ENCODE results near the gene TAC3. TPM values are rescaled to one million over a fixed set of nuclear protein-coding genes. Genes with fewer than 3 reads are reported as not detected.

Gene TAC3
- total and polyA plus RNA-seq, 2 donors (not counting 3 experiments of a cell fraction or from before 2014, with no cell fraction given) = not detected

DNA sequence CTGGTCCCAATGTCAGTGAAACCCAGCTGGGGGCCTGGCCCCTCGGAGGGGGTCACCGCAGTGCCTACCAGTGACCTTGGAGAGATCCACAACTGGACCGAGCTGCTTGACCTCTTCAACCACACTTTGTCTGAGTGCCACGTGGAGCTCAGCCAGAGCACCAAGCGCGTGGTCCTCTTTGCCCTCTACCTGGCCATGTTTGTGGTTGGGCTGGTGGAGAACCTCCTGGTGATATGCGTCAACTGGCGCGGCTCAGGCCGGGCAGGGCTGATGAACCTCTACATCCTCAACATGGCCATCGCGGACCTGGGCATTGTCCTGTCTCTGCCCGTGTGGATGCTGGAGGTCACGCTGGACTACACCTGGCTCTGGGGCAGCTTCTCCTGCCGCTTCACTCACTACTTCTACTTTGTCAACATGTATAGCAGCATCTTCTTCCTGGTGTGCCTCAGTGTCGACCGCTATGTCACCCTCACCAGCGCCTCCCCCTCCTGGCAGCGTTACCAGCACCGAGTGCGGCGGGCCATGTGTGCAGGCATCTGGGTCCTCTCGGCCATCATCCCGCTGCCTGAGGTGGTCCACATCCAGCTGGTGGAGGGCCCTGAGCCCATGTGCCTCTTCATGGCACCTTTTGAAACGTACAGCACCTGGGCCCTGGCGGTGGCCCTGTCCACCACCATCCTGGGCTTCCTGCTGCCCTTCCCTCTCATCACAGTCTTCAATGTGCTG is 21.0 kb downstream of the TAC3 start:
- TF ChIP-seq MAX (IDR thresholded peaks at IDR 0.05; ENCODE audit: insufficient read depth, insufficient read length) = no peak
- no peak for TF ChIP-seq JUN (IDR thresholded peaks at IDR 0.05; ENCODE audit: borderline replicate concordance, insufficient read depth, insufficient read length, low read depth)
- no peak for TF ChIP-seq POLR2A (IDR thresholded peaks at IDR 0.05; ENCODE audit: low read depth, low read length)
- no peak for TF ChIP-seq POLR2AphosphoS5 (IDR thresholded peaks at IDR 0.05; ENCODE audit: insufficient read depth, low read depth, low read length)
- TF ChIP-seq FOS (IDR thresholded peaks at IDR 0.05; ENCODE audit: borderline replicate concordance, insufficient read depth, low read length) = no peak
- TF ChIP-seq GATA2 (IDR thresholded peaks at IDR 0.05; ENCODE audit: insufficient read depth, insufficient read length, low read depth, low read length) = no peak
- TF ChIP-seq MYC (IDR thresholded peaks at IDR 0.05; ENCODE audit: low read depth, low read length) = no peak
- TF ChIP-seq CTCF (IDR thresholded peaks at IDR 0.05; ENCODE audit: extremely low read depth in 1 of 2, insufficient read depth in 1 of 2, low read depth in 1 of 2, low read length in 2 of 2) = no peak
- no peak for TF ChIP-seq EZH2 (IDR thresholded peaks at IDR 0.05; ENCODE audit: borderline replicate concordance, low read depth, low read length, severe bottlenecking)
- Histone ChIP-seq H3K4me2 (ENCODE audit: insufficient read depth, low read length) (no peak overlapping the region), H3K27me3 (ENCODE audit: control insufficient read depth in 2 of 2, insufficient read depth in 2 of 2, low read length in 2 of 2) (no peaks in the 10 kb centered on the region), H3K27ac (ENCODE audit: insufficient read depth, low read depth, low read length) (no peak overlapping the region), H3K36me3 (ENCODE audit: control insufficient read depth in 2 of 2, extremely low read depth in 1 of 2, insufficient read depth in 2 of 2, low read length in 2 of 2) (peaks cover 0 to 3% of the 10 kb centered on the region in 2 experiments), H3K9me3 (replicated peaks; ENCODE audit: control insufficient read depth, insufficient read depth, low read length) (no peaks in the 10 kb centered on the region), H3K4me1 (ENCODE audit: control insufficient read depth, extremely low read depth, insufficient read depth, low read length) (peaks cover 13% of the 10 kb centered on the region), H3K9me1 (replicated peaks; ENCODE audit: control insufficient read depth, extremely low read depth, insufficient read depth, low read length) (no peaks in the 10 kb centered on the region), H3K4me3 (replicated peaks in 1 of 3; ENCODE audit: insufficient read depth in 1 of 3, low read depth in 1 of 3, low read length in 3 of 3) (no peak overlapping the region), H3K79me2 (ENCODE audit: control insufficient read depth, insufficient read depth, low read length) (peaks cover 2% of the 10 kb centered on the region), H4K20me1 (replicated peaks; ENCODE audit: control insufficient read depth, extremely low read depth, insufficient read depth, low read length) (no peaks in the 10 kb centered on the region), H3K9ac (replicated peaks; ENCODE audit: extremely low read depth, insufficient read depth, low read length) (no peak overlapping the region), H2AFZ (ENCODE audit: low read depth, low read length) (no peak overlapping the region)
- dilution Hi-C loops (cut with MboI; ENCODE audit: extremely low pct_ligation_motif_present, low sequenced_read_pairs) = no loop called here
- ChIA-PET POLR2A (no interaction called here), CTCF (interaction anchor here (1.0 to 1.4 kb wide), 2 partner anchors 18 to 155 kb away, joined by 3 to 4 read pairs; no protein-coding TSS in a partner anchor)
- FAIRE-seq = no peak
- BruUV-seq (replicated peaks) = no TSS peak
- intact Hi-C loops (cut with micrococcal nuclease) = no loop called here
- DNase-seq (ENCODE audit: low read depth, low spot score) = no peak

Measured in endothelial cell of umbilical vein (primary cell).